Rectal smooth muscle tissue (tissue), 1 donor: Measurements from ENCODE around the gene GRIK3.

ENCODE experiments used
- H3K27ac ChIP-seq: one replicate; pipeline ENCODE4 v1.7.0; 2013; ENCODE audit warnings: low read depth, low read length, inconsistent platforms
- H3K27me3 ChIP-seq: one replicate; pipeline ENCODE4 v1.7.0; 2013; ENCODE audit warnings: low read length; ENCODE audit not compliant: control insufficient read depth, insufficient read depth
- H3K36me3 ChIP-seq: one replicate; pipeline ENCODE4 v1.7.0; 2013; ENCODE audit warnings: low read length; ENCODE audit not compliant: control insufficient read depth, insufficient read depth
- H3K4me1 ChIP-seq: one replicate; pipeline ENCODE4 v1.7.0; 2013; ENCODE audit warnings: low read length; ENCODE audit not compliant: control insufficient read depth, insufficient read depth
- H3K4me3 ChIP-seq: one replicate; pipeline ENCODE4 v1.7.0; 2013; ENCODE audit warnings: low read length
- H3K9ac ChIP-seq: one replicate; pipeline ENCODE4 v1.7.0; 2013; ENCODE audit warnings: low read length

Gene GRIK3

DNA sequence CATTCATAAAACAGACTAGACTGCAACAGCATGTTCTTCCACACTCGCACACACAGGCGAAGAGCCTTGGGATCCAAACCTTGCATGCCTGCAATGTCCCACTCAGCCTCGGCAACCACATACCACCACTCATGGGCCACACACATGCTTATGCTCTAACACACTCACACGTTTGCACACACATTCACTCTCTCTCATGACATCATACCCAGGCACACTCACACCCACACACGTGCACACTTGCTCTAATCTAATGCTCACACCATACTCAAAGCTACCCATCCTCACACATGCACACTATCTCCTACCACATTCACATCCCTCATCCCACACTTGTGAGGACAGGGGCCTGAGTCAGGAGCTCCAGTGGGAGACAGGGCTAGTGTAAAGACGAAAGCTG lies 50.3 kb downstream of the GRIK3 start:
- Histone ChIP-seq H3K9ac (no peak overlapping the region), H3K27me3 (peaks cover 3% of the 10 kb centered on the region), H3K4me1 (peaks cover 2% of the 10 kb centered on the region), H3K27ac (no peak overlapping the region), H3K4me3 (no peak overlapping the region), H3K36me3 (no peaks in the 10 kb centered on the region)

DNA sequence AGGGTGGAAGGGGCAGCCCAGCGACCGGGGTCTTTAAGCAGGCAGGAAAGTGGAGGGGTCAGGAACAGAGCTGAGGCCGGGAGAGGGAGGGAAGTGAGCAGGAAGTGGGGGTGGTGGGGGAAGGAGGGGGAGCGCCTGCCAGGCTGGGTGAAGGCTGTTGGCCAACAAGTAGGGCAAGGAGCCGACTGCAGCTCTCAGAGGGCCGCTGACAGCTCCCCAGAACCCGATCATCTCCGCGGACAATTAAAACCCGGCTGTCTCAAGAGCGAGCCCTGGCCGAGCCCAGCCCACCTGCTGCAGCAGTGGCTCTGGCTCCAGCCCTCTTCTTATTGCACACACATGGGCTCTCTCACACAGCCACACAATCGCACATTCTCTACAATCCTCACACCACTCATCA lies 51.6 kb downstream of the GRIK3 start:
- H3K27me3 ChIP-seq = peaks cover 4% of the 10 kb centered on the region
- H3K9ac ChIP-seq = no peak overlapping the region
- H3K36me3 ChIP-seq = no peaks in the 10 kb centered on the region
- no peak overlapping the region for H3K4me3 ChIP-seq
- H3K4me1 ChIP-seq = no peaks in the 10 kb centered on the region
- H3K27ac ChIP-seq = no peak overlapping the region

DNA sequence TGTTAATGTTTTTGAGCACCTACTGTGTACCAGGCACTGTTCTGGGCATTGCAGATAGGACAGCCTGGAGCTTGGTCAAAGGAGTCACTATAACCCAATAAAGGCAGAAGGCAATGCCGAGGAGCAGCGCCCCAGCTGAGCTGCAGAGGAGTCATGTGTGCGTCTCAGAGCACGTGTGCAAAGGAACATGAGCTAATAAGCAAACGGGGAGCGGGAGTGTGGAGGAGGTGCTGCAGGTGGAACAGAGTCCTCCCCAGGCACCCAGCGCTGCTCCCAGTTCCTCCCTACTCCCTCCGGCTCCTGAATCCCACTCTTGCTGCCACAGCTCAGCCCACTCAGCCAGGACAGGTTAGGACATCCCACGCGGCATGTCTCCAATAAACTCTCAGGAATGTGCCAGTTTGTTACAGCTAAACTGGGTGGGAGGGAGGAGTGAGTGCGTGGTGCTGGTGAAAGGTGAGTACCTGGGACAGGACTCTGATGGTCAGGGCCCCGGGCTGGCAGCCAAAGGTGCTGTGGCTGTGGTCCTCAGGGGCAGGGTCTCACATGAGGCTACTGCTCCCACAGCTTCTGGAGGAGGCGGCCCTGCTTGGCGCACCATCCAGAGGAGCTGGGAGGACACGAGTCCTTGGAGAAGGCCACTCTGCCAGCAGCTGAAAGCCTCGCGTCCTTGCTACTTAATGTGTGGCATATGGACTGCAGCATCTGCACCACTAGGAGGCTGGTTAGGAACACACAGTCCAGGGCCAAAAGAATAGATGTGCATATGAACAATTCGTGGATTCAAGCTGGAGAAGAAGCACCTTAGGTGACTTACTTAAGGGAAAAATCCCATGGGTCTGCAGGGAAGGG lies 52.3 kb downstream of the GRIK3 start:
- H3K4me3 ChIP-seq = no peak overlapping the region
- H3K4me1 ChIP-seq = no peaks in the 10 kb centered on the region
- peaks cover 4% of the 10 kb centered on the region for H3K27me3 ChIP-seq
- H3K27ac ChIP-seq = no peak overlapping the region
- H3K9ac ChIP-seq = no peak overlapping the region
- H3K36me3 ChIP-seq = no peaks in the 10 kb centered on the region

DNA sequence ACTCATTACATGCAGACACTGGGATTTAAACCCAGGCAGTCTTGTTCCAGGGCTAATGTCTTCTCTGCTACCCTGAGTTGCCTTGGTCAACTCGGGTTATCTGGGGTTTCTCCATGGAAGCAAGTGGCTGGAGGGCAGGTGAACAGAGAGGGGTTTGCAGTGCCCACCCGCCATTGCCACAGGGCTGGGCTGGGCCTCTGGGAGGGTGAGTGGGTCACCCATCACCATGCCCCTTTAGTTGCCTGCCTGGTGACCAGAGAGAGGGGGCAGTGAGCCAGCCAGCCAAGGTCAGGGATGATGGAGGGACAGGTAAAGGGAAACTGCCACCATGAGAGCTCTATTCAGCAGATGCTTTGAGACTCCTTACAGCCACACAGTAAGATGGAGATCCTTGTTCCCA lies 53.2 kb downstream of the GRIK3 start:
- H3K27me3 ChIP-seq = peaks cover 4% of the 10 kb centered on the region

DNA sequence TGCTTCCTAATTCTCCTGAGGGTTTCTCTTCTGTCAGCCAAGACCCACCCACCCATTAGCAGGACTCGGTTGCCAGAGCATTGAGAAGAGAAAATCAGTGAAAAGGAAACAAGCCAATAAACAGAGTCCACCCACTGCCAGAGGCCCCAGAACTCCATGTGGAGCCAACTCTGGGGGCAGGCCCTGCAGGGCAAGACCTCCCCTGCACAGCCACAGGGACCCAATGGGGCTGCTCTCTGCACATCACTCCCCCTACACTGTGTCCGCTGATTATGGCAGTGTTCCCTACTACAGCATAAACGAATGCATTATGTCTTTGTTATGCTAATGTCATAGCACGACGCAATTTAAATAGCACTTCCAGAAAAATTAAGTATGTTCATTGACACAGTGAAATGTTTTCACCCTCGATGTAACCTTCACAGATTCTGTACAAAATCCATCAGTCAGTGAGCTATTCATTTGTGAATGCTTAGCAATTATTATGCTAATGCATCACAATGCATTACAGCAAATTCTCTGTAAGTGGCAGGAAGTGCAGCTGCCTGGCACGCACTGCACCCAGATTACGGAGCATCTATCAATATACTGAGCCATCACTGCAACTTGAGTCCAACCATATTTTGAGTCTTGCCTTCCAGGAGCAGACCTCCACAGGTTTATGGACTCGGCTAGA lies 56.4 kb downstream of the GRIK3 start:
- peaks cover 4% of the 10 kb centered on the region for H3K27me3 ChIP-seq

More for the DNA sequence above, 53.2 kb downstream of the GRIK3 start:
- no peak overlapping the region for H3K4me3 ChIP-seq
- H3K27ac ChIP-seq = no peak overlapping the region
- no peaks in the 10 kb centered on the region for H3K4me1 ChIP-seq
- no peak overlapping the region for H3K9ac ChIP-seq
- no peaks in the 10 kb centered on the region for H3K36me3 ChIP-seq

DNA sequence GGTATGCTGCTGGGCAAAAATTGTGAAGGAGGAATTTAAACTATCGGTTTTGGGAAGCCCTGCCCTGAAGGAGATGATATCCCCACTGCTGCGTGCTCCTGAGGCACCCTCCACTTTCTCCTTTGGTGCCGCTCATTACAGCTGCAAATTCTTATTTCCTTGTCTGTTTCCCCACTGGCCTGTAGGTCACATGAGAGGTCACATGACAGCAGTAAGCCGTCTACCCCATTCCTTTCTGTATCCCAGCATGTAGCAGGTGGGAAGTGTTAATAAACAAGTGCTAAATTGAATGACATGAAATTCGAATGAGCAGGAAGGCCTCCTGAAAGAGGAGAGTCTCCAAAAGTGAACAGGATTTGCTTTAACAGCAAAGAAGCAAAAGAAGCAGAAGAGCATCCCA lies 58.7 kb downstream of the GRIK3 start:
- Histone ChIP-seq H3K4me3 (no peak overlapping the region), H3K27me3 (peaks cover 4% of the 10 kb centered on the region), H3K4me1 (no peaks in the 10 kb centered on the region), H3K36me3 (no peaks in the 10 kb centered on the region), H3K9ac (no peak overlapping the region), H3K27ac (no peak overlapping the region)

More for the DNA sequence above, 56.4 kb downstream of the GRIK3 start:
- Histone ChIP-seq H3K4me1 (no peaks in the 10 kb centered on the region), H3K4me3 (no peak overlapping the region), H3K27ac (no peak overlapping the region), H3K9ac (no peak overlapping the region), H3K36me3 (no peaks in the 10 kb centered on the region)

DNA sequence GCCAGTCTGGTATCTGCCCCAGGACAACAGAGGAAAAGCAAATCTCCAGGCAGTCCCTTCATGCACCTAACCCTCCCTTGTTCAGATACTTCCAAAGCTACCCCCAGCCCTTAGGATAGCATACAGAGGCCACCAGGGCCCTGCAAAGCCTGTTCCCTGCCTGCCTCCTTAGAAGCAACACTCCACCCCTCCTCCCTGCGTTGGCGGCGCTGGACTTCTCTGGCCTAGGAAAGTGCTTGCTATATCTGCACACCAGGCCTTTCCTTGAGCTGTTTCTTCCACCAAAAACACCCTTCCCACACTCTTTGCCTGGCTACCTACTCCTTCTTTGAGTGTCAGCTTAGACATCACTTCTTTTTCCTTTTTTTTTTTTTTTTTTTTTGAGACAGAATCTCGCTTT lies 61.3 kb downstream of the GRIK3 start:
- H3K27me3 ChIP-seq = no peaks in the 10 kb centered on the region
- no peaks in the 10 kb centered on the region for H3K36me3 ChIP-seq
- H3K4me3 ChIP-seq = no peak overlapping the region
- no peak overlapping the region for H3K27ac ChIP-seq
- H3K4me1 ChIP-seq = no peaks in the 10 kb centered on the region
- H3K9ac ChIP-seq = no peak overlapping the region

DNA sequence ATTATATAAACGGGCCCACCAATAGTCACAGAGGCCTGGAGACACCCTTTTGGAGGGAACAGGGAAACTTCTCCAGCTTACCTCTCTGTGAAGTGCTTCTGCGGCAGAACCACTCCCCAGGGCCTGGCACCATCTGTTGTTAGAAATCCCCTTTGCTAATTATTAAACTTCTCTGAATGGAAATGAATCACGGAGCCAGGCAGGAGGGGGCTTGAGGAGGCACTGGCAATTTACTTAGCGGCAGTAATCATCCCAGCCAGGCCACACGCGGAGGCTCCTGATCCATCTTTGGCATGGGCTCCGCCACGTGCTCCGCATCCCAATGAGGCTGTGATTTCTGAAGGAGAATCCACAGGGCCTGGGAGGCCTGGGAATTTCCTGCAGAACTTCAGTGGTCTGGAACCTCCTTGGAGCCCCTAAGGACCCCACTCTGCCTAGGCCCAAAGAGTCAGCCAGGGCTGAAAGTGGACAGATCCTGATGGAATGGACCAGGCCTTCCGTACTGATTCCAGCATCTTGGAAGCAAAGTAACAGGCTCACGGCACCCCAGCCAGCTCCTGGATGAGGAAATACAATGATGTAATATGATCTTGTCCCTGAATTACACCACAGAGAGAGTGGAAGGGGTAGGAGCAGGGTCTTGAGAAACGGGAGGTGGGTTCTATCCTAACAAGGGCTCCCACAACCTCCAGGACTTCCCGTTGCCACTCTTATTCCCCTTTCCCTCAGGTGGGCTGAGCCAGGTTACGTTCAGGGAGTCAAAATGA lies 62.3 kb downstream of the GRIK3 start:
- Histone ChIP-seq H3K4me3 (no peak overlapping the region), H3K27me3 (no peaks in the 10 kb centered on the region), H3K9ac (no peak overlapping the region), H3K36me3 (no peaks in the 10 kb centered on the region), H3K4me1 (no peaks in the 10 kb centered on the region), H3K27ac (no peak overlapping the region)

DNA sequence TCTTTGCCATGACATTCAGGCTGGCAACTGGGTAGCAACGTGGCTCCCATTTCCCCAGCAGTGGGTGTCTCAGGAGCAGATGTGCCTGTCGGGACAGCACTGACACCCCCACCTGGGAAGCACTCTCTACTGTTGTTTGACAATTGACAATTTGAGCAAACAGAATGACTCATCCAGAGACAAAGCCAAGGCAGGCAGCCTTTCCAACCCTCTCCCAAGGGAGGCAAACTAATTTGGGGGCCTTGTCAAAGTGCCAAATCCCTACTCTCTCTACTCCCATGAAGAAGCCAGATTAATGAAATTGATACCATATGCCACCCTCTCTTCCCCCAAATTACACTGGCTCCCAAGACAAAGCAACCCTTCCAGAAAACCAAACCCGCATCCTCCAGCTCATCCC lies 65.6 kb downstream of the GRIK3 start:
- Histone ChIP-seq H3K27me3 (peaks cover 3% of the 10 kb centered on the region), H3K36me3 (no peaks in the 10 kb centered on the region), H3K4me3 (no peak overlapping the region), H3K9ac (no peak overlapping the region), H3K4me1 (no peaks in the 10 kb centered on the region), H3K27ac (no peak overlapping the region)

DNA sequence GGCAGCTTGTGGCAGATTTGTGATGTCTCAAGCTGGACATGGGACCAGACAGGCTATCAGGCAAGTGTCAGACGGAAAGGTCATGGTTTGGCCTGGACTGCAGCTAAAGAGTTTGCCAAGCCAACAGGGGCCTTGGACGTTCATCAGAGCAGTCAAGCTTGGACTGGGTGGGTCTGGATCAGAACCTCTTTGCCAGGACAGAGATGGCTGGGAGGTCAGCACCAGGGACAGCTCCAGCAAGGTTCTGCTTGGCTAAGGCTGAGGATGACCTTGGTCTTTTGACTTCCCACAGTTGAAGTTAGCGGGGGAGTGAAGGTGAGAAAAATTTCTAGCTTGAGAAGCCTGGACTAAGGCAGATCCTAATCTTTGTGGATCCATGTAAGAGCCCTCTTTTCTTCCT lies 68.1 kb downstream of the GRIK3 start:
- H3K27me3 ChIP-seq = peaks cover 3% of the 10 kb centered on the region
- no peaks in the 10 kb centered on the region for H3K4me1 ChIP-seq
- H3K4me3 ChIP-seq = no peak overlapping the region
- H3K9ac ChIP-seq = no peak overlapping the region
- no peak overlapping the region for H3K27ac ChIP-seq
- no peaks in the 10 kb centered on the region for H3K36me3 ChIP-seq

DNA sequence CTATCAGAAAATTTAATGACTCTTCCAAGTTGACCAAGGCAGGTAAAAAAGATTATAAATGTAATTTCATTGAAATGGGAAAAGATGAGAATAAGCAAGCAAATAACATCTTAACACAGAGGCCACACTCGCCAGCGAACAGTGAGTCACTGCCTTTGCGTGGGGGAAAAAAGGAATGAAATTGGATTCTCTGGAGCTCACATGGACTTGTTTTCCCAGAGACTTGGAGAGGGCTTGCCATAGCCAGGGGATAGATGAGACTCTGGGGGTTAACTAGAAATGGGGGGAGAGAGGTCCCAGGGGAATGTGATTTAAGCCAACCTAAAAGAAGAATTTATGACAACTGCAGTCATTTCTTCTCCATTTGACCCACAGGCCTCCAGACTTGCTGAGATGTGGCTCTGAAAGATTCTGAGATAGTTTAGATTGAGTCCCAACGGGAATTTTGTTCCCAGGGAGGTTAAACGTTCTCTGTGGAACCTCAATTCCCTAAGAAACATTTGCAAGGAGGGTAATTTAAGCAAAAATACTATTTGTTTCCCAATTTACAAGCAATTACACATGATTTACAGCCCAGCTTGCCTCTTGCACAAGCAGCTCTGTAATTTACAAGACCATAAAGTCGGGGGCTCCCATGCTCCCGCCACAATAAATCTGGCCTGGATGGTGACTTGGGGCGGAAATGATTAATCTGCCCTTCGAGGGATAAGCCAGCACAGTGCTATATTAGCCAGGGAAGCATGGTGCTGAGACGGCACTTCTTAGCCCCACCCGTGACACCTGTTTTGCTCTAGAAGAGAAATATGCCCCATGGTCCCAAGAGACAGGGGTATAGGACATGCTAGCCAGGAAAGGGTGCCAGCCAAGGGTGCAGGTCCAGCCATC lies 68.8 kb downstream of the GRIK3 start:
- H3K9ac ChIP-seq = no peak overlapping the region

DNA sequence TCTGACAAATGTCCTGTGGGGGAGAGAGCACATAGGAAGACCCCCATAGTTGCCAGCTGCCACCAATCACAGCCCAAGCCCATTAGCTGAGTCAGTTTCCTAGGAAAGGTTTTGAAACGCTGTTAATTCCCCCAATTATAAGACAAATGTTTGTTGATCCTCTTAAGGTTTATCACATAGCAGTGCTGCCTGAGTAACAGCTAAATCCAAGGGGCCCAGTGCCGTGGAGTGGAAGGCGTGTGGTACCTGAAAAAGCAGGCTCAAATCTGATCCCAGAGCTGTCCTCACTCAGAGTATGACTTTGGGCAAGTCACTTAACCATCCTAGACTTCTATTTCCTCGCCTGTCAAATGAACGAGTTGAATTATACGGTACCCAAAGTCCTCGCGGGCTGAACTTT lies 69.5 kb downstream of the GRIK3 start:
- Histone ChIP-seq H3K9ac (no peak overlapping the region), H3K27me3 (peaks cover 3% of the 10 kb centered on the region), H3K36me3 (no peaks in the 10 kb centered on the region), H3K4me1 (no peaks in the 10 kb centered on the region), H3K4me3 (no peak overlapping the region), H3K27ac (no peak overlapping the region)

More for the DNA sequence above, 68.8 kb downstream of the GRIK3 start:
- Histone ChIP-seq H3K36me3 (no peaks in the 10 kb centered on the region), H3K4me1 (no peaks in the 10 kb centered on the region), H3K27ac (no peak overlapping the region), H3K27me3 (peaks cover 3% of the 10 kb centered on the region), H3K4me3 (no peak overlapping the region)
